HepG2 (cell line): Measurements from ENCODE around the gene PLET1. TPM values are rescaled to one million over a fixed set of nuclear protein-coding genes. Genes with fewer than 3 reads are reported as not detected.

Experiments
- ATAC-seq: fragments of 200-7000 bp; cut with Tn5 transposase; 3 replicates; pipeline ENCODE4 v1.9.1; 2020; ENCODE audit warnings: mild to moderate bottlenecking, moderate library complexity
- Bru-seq: library from RNA; stranded (reverse); fragments of 400-500 nt; gene quantifications from one replicate; lab custom pipeline; 2021; lab: Mats Ljungman, UMichigan
- BruChase-seq, 2 experiments: library from RNA; stranded (reverse); fragments of 400-500 nt; gene quantifications; one replicate each; lab custom pipeline; 2021; lab: Mats Ljungman, UMichigan
- BruUV-seq: library from RNA; stranded (reverse); fragments of 400-500 nt; replicated peaks from 2 replicates; lab custom pipeline; 2021; lab: Mats Ljungman, UMichigan
- CTCF ChIA-PET: fragments of 300-600 bp; formaldehyde crosslinking; extraction: SDS; loops from one replicate; lab custom pipeline; 2021; ENCODE audit warnings: low total read pairs, inconsistent platforms, low intra/inter-chr PET ratio; lab: Yijun Ruan, JAX
- POLR2A ChIA-PET: fragments of 350-600 bp; sonication (Branson Sonifier 250); formaldehyde crosslinking; loops from one replicate; lab custom pipeline; 2020; ENCODE audit warnings: antibody characterized with exemption, inconsistent platforms; lab: Yijun Ruan, JAX
- DNase-seq: peaks from one replicate; pipeline ENCODE4 v3.0.0-alpha.2; 2015; ENCODE audit warnings: low spot score
- FAIRE-seq: peaks from 3 replicates; lab custom pipeline; 2011; peaks lifted over from hg19 to GRCh38; lab: Jason Lieb, UNC
- H2AFZ ChIP-seq: one replicate; pipeline ENCODE4 v1.6.1; 2011; ENCODE audit warnings: low read length, inconsistent platforms
- H3K27ac ChIP-seq: fragments of 300-600 bp; 3 replicates; pipeline ENCODE4 v1.8.0; 2011; ENCODE audit warnings: mixed run types, mild to moderate bottlenecking, mixed read lengths, low read length, inconsistent platforms; ENCODE audit not compliant: insufficient read depth; ENCODE audit errors: extremely low read length
- H3K27me3 ChIP-seq, 2 experiments: fragments of 200-600 bp in 1 of 2; 2 replicates in 1 of 2; 3 replicates in 1 of 2; pipeline versions ENCODE4 v1.6.0 to v1.8.0; 2011; ENCODE audit warnings: low read length in 2 of 2, mild to moderate bottlenecking in 2 of 2, moderate library complexity in 2 of 2, inconsistent platforms in 1 of 2; ENCODE audit not compliant: insufficient read depth in 2 of 2, control insufficient read depth in 1 of 2
- H3K36me3 ChIP-seq, 2 experiments: fragments of 200-600 bp in 1 of 2; replicated peaks in 1 of 2; 2 replicates in 1 of 2; 3 replicates in 1 of 2; pipeline versions ENCODE4 v1.5.1 to v1.8.0; 2011; ENCODE audit warnings: low read length in 2 of 2, inconsistent platforms in 1 of 2; ENCODE audit not compliant: insufficient read depth in 2 of 2, control insufficient read depth in 1 of 2
- H3K4me1 ChIP-seq: 2 replicates; pipeline ENCODE4 v1.5.1; 2012; ENCODE audit warnings: low read length, inconsistent platforms; ENCODE audit not compliant: insufficient read depth
- H3K4me2 ChIP-seq: 2 replicates; pipeline ENCODE4 v1.6.0; 2011; ENCODE audit warnings: low read depth, low read length, inconsistent platforms
- H3K4me3 ChIP-seq, 3 experiments: fragments of 200-600 bp in 1 of 3; sonication (generic), shearing (Covaris generic) in 1 of 3; replicated peaks in 1 of 3; 2 replicates each; pipeline ENCODE4 v1.5.1; 2011 to 2016; ENCODE audit warnings: low read length in 3 of 3, inconsistent platforms in 2 of 3, low read depth in 2 of 3, mild to moderate bottlenecking in 2 of 3, control low read depth in 1 of 3, mixed read lengths in 1 of 3; ENCODE audit not compliant: insufficient read depth in 1 of 3
- H3K79me2 ChIP-seq: one replicate; pipeline ENCODE4 v1.6.1; 2011; ENCODE audit warnings: low read length, inconsistent platforms; ENCODE audit not compliant: insufficient read depth
- H3K9ac ChIP-seq: 2 replicates; pipeline ENCODE4 v1.6.0; 2011; ENCODE audit warnings: mild to moderate bottlenecking, low read depth, low read length, inconsistent platforms; ENCODE audit not compliant: insufficient read depth
- H3K9me3 ChIP-seq: 2 replicates; pipeline ENCODE4 v1.5.1; 2012; ENCODE audit warnings: mild to moderate bottlenecking, low read length
- H4K20me1 ChIP-seq: 2 replicates; pipeline ENCODE4 v1.6.0; 2011; ENCODE audit warnings: inconsistent platforms, mild to moderate bottlenecking, low read length, moderate library complexity; ENCODE audit not compliant: insufficient read depth
- ATAD3A ChIP-seq: sonication (generic); formaldehyde crosslinking; IDR thresholded peaks from 2 replicates; pipeline ENCODE4 v1.4.0; 2020; ENCODE audit warnings: missing genetic modification reagents
- CERS6 ChIP-seq: sonication (generic); formaldehyde crosslinking; IDR thresholded peaks from 2 replicates; pipeline ENCODE4 v1.5.0; 2020; ENCODE audit warnings: missing genetic modification reagents
- ELF4 ChIP-seq: sonication (generic); formaldehyde crosslinking; IDR thresholded peaks from 2 replicates; pipeline ENCODE4 v1.5.0; 2020; ENCODE audit warnings: missing genetic modification reagents, mild to moderate bottlenecking, moderate library complexity, borderline replicate concordance
- HOXA5 ChIP-seq: sonication (generic); formaldehyde crosslinking; IDR thresholded peaks from 2 replicates; pipeline ENCODE4 v1.4.0; 2020; ENCODE audit warnings: missing genetic modification reagents
- MTA3 ChIP-seq: sonication (generic); formaldehyde crosslinking; IDR thresholded peaks from 2 replicates; pipeline ENCODE4 v1.4.0; 2020; ENCODE audit warnings: missing genetic modification reagents
- NFYC ChIP-seq: IDR thresholded peaks from 2 replicates; pipeline ENCODE4 v1.6.1; 2016; ENCODE audit warnings: missing genetic modification reagents, missing compliant biosample characterization
- RBFOX2 ChIP-seq: fragments of 200-400 bp; formaldehyde crosslinking; IDR thresholded peaks from 2 replicates; pipeline ENCODE4 v1.6.1; 2017; ENCODE audit warnings: low read depth, mild to moderate bottlenecking, low read length
- ZNF225 ChIP-seq: sonication (generic); formaldehyde crosslinking; IDR thresholded peaks from 2 replicates; pipeline ENCODE4 v1.4.0; 2020; ENCODE audit warnings: mild to moderate bottlenecking, missing genetic modification reagents
- ZNF3 ChIP-seq: IDR thresholded peaks from 2 replicates; pipeline ENCODE4 v1.7.0; 2017; ENCODE audit warnings: inconsistent platforms
- ZNF552 ChIP-seq: sonication (generic); formaldehyde crosslinking; IDR thresholded peaks from 2 replicates; pipeline ENCODE4 v1.9.0; 2022; ENCODE audit warnings: missing genetic modification reagents, mild to moderate bottlenecking, borderline replicate concordance
- ZNF577 ChIP-seq: sonication (generic); formaldehyde crosslinking; IDR thresholded peaks from 2 replicates; pipeline ENCODE4 v1.4.0; 2020; ENCODE audit warnings: mild to moderate bottlenecking, low read depth, missing genetic modification reagents, borderline replicate concordance
- ZNF788 ChIP-seq: sonication (generic); formaldehyde crosslinking; IDR thresholded peaks from 2 replicates; pipeline ENCODE4 v1.5.0; 2020; ENCODE audit warnings: mild to moderate bottlenecking, missing genetic modification reagents, borderline replicate concordance
- WGBS: methylation state at CpG from one replicate; pipeline ENCODE4 v1.1.6; 2017; ENCODE audit warnings: low lambda C conversion rate; 5-methylcytosine and 5-hydroxymethylcytosine counted together
- in situ Hi-C: cut with HindIII; loops from 2 replicates; pipeline ENCODE4 v1.10.0; 2017; ENCODE audit warnings: low pct_unique_long_range_greater_than_20kb; ENCODE audit not compliant: extremely low pct_ligation_motif_present
- intact Hi-C: fragments of 100-400 bp; cut with micrococcal nuclease; formaldehyde crosslinking; loops from one replicate; pipeline ENCODE4 v1.10.0; 2022; ENCODE audit not compliant: unreplicated experiment
- long read RNA-seq, 2 experiments: library from RNA in 1 of 2; library from polyadenylated mRNA in 1 of 2; stranded (forward) in 1 of 2; unstranded in 1 of 2; transcript quantifications; one replicate each; pipeline ENCODE4 v2.0.0, GENCODE V29; 2019 to 2022
- polyA minus RNA-seq, 3 experiments: library from RNA; depleted of rRNA, polyadenylated mRNA; stranded (reverse); fragments of >200 nt; gene quantifications; 2 replicates each; pipeline ENCODE4 v1.2.3, GENCODE V29; 2011; ENCODE audit warnings: low replicate concordance in 1 of 3
- polyA plus RNA-seq, 8 experiments: library from polyadenylated mRNA; depleted of rRNA in 3 of 8; stranded (reverse) in 7 of 8; unstranded in 1 of 8; fragments of >200 nt; fragmentation: Illumina TruSeq in 4 of 8; extraction: Trizol in 4 of 8; gene quantifications; 2 replicates each; pipeline versions ENCODE4 v1.2.1 to v1.2.3, GENCODE V29; 2011 to 2016; ENCODE audit warnings: low read depth in 4 of 8, missing spikeins in 1 of 8, mixed read lengths in 1 of 8; ENCODE audit not compliant: insufficient read depth in 1 of 8
- total RNA-seq, 5 experiments: library from RNA; depleted of rRNA; stranded (reverse); fragments of >200 nt; fragmentation: Illumina TruSeq; extraction: Trizol; gene quantifications; 2 replicates each; pipeline ENCODE4 v1.2.3, GENCODE V29; 2016; ENCODE audit warnings: low read depth in 1 of 5

Gene PLET1
- total RNA-seq (2016; rRNA removed; fragmentation: Illumina TruSeq; extraction: Trizol) (not detected in 2 replicates), polyA plus RNA-seq (2011; rRNA removed) (not detected in 2 replicates), polyA minus RNA-seq (2011; rRNA and poly(A)+ RNA removed; ENCODE audit: low replicate concordance) (not detected in 2 replicates), Bru-seq, nascent RNA (not detected), BruChase-seq, experiment 1, labeled RNA remaining after a 6-hour chase (not detected), BruChase-seq, experiment 2, labeled RNA remaining after a 2-hour chase (not detected)
- not detected in 2 replicates for total RNA-seq (2016; cell fraction: cytosol; rRNA removed; fragmentation: Illumina TruSeq; extraction: Trizol; ENCODE audit: low read depth)
- not detected in 2 replicates for total RNA-seq (2016; cell fraction: insoluble cytoplasmic fraction; rRNA removed; fragmentation: Illumina TruSeq; extraction: Trizol)
- total RNA-seq (2016; cell fraction: membrane; rRNA removed; fragmentation: Illumina TruSeq; extraction: Trizol): not detected in 2 replicates
- not detected in 2 replicates for total RNA-seq (2016; cell fraction: nucleus; rRNA removed; fragmentation: Illumina TruSeq; extraction: Trizol)
- not detected in 2 replicates for polyA plus RNA-seq (2011; cell fraction: cytosol; rRNA removed)
- not detected in 2 replicates for polyA plus RNA-seq (2011; cell fraction: nucleus; rRNA removed)
- not detected in 2 replicates for polyA plus RNA-seq (2012)
- not detected in 2 replicates for polyA plus RNA-seq (2016; cell fraction: cytosol; fragmentation: Illumina TruSeq; extraction: Trizol; ENCODE audit: low read depth)
- not detected in 2 replicates for polyA plus RNA-seq (2016; cell fraction: insoluble cytoplasmic fraction; fragmentation: Illumina TruSeq; extraction: Trizol; ENCODE audit: low read depth)
- polyA plus RNA-seq (2016; cell fraction: membrane; fragmentation: Illumina TruSeq; extraction: Trizol; ENCODE audit: low read depth): not detected in 2 replicates
- polyA plus RNA-seq (2016; cell fraction: nucleus; fragmentation: Illumina TruSeq; extraction: Trizol; ENCODE audit: insufficient read depth, low read depth): not detected in 2 replicates
- not detected in 2 replicates for polyA minus RNA-seq (2011; cell fraction: cytosol; rRNA and poly(A)+ RNA removed)
- not detected in 2 replicates for polyA minus RNA-seq (2011; cell fraction: nucleus; rRNA and poly(A)+ RNA removed)
- long read RNA-seq, experiment 1: 0 reads
- long read RNA-seq, experiment 2: 0 reads

GRCh38 chr11:112260490-112260889, at the start of gene PLET1:
TSS of gene PLET1 (minus strand) at chr11:112260860. CDS start at chr11:112260589, 271 bp downstream.
- TF ChIP-seq MTA3 (CRISPR knock-in tag) (no peak), HOXA5 (CRISPR knock-in tag) (no peak), NFYC (no peak), ZNF788 (CRISPR knock-in tag) (no peak), ZNF225 (no peak), ATAD3A (no peak), ZNF3 (CRISPR knock-in tag) (no peak), RBFOX2 (no peak), CERS6 (CRISPR knock-in tag) (no peak), ZNF552 (no peak), ELF4 (CRISPR knock-in tag) (no peak), ZNF577 (CRISPR knock-in tag) (no peak)
- H3K4me3 ChIP-seq: no peak within 1 kb of the TSS
- ATAC-seq (no peak), FAIRE-seq (no peak), DNase-seq (no peak)
- no peaks in the 10 kb centered on the region for H3K27me3 ChIP-seq
- ChIA-PET CTCF (no interaction called here), POLR2A (no interaction called here)
- H3K36me3 ChIP-seq: no peaks in the 10 kb centered on the region
- H3K79me2 ChIP-seq: no peaks in the 10 kb centered on the region
- in situ Hi-C loops (no loop called here), intact Hi-C loops (no loop called here)
- H2AFZ ChIP-seq: no peak within 1 kb of the TSS
- H3K4me2 ChIP-seq: no peak within 1 kb of the TSS
- H3K27ac ChIP-seq: no peak within 1 kb of the TSS
- BruUV-seq: no TSS peak
- H4K20me1 ChIP-seq: no peaks in the 10 kb centered on the region
- no peak within 1 kb of the TSS for H3K9ac ChIP-seq
- peaks cover 9% of the 10 kb centered on the region; the same call in 1 of the 2 replicates for H3K4me1 ChIP-seq
- 100% methylated on average over 2 of the region's 2 CpGs for WGBS
- H3K9me3 ChIP-seq: no peaks in the 10 kb centered on the region
